Measurements from ENCODE around the gene SLC24A2. TPM values are rescaled to one million over a fixed set of nuclear protein-coding genes. Genes with fewer than 3 reads are reported as not detected.

The SLC24A2 gene
- total and polyA plus RNA-seq, 2 experiments from 2014 or later: 3.5 to 7.1 TPM

- Mint-ChIP-seq H3K27ac (no peak overlapping the region), H3K9me3 (peaks cover 14% of the 10 kb centered on the region), H3K4me3 (no peak overlapping the region), H3K4me1 (no peaks in the 10 kb centered on the region), H3K36me3 (ENCODE audit: low read depth) (peaks cover 15% of the 10 kb centered on the region; the same call in 2 of the 3 replicates), H3K27me3 (ENCODE audit: insufficient read depth, low read depth, poor library complexity) (peaks cover 1% of the 10 kb centered on the region)
- Histone ChIP-seq H3K9me2 (ENCODE audit: insufficient read depth) (peaks cover 18% of the 10 kb centered on the region), H4K20me1 (replicated peaks; ENCODE audit: insufficient read depth) (no peaks in the 10 kb centered on the region), H3F3A (replicated peaks; ENCODE audit: low read depth) (no peaks in the 10 kb centered on the region), H3K4me1 (ENCODE audit: insufficient read depth) (no peaks in the 10 kb centered on the region), H3K79me2 (replicated peaks; ENCODE audit: insufficient read depth) (no peaks in the 10 kb centered on the region; the same call in 1 of the 2 replicates), H2AFZ (no peak overlapping the region), H3K4me3 (no peak overlapping the region), H3K4me2 (no peak overlapping the region), H3K27ac (ENCODE audit: low read depth) (no peak overlapping the region), H3K36me3 (ENCODE audit: insufficient read depth) (no peaks in the 10 kb centered on the region), H3K27me3 (ENCODE audit: insufficient read depth) (no peaks in the 10 kb centered on the region)
- TF ChIP-seq JUNB (IDR thresholded peaks at IDR 0.05; ENCODE audit: unreplicated experiment) (no peak), EZH2 (IDR thresholded peaks at IDR 0.05; ENCODE audit: low read depth, unreplicated experiment) (no peak), CTCF (conservative IDR thresholded peaks at IDR 0.05; ENCODE audit: low read depth in 2 of 2) (no peak), STAT1 (IDR thresholded peaks at IDR 0.05; ENCODE audit: unreplicated experiment) (no peak), ZNF462 (CRISPR knock-in tag; IDR thresholded peaks at IDR 0.05) (no peak), REST (IDR thresholded peaks at IDR 0.05; ENCODE audit: unreplicated experiment) (no peak), CREB1 (CRISPR knock-in tag; IDR thresholded peaks at IDR 0.05; ENCODE audit: low read depth) (no peak), POLR2AphosphoS5 (IDR thresholded peaks at IDR 0.05; ENCODE audit: low read depth) (no peak), ZNF331 (CRISPR knock-in tag; IDR thresholded peaks at IDR 0.05; ENCODE audit: low read depth) (no peak), ETS1 (IDR thresholded peaks at IDR 0.05) (no peak), ZNF114 (CRISPR knock-in tag; IDR thresholded peaks at IDR 0.05) (no peak), EZH2phosphoT487 (IDR thresholded peaks at IDR 0.05; ENCODE audit: unreplicated experiment) (no peak)
- ATAC-seq: no peak
- DNase-seq (ENCODE audit: low spot score): no peak
These were observed 17.9 kb downstream of the SLC24A2 start for GRCh38 chr9:19770973-19771372.

Measured in GM23338 (cell line).